Activated naive CD4-positive, alpha-beta T cell treated with anti-CD3 and anti-CD28 coated beads, Interleukin-2, amount 50 U/mL, for 16 hours (primary cell): ENCODE measurements around the gene RNF135.
"Not testable (repeated sequence)": the region's sequence is repeated elsewhere in the genome, so short reads cannot be mapped to it uniquely, and the experiment has no call there.

Experiments
- DNase-seq: peaks from one replicate; pipeline ENCODE4 v3.0.0-alpha.2; 2020

The RNF135 gene

DNA sequence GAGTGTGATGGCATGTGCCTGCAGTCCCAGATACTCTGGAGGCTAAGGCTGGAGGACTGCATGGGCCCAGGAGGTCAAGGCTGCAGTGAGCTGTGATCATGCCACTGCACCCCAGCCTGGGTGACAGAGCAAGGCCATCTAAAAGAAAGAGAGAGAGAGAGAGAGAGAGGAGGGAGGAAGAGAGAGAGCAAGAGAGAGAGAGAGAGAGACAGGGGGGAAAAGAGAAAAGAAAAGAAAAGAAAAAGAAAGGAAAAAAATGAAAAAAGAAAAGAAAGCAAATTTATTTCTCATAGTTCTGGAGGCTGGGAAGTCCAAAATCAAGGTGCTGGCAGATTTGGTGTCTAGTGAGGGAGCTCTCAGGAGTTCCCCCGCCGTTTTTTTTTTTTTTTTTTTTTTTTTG lies 33.3 kb downstream of the RNF135 start:
- DNase-seq, result no peak

DNA sequence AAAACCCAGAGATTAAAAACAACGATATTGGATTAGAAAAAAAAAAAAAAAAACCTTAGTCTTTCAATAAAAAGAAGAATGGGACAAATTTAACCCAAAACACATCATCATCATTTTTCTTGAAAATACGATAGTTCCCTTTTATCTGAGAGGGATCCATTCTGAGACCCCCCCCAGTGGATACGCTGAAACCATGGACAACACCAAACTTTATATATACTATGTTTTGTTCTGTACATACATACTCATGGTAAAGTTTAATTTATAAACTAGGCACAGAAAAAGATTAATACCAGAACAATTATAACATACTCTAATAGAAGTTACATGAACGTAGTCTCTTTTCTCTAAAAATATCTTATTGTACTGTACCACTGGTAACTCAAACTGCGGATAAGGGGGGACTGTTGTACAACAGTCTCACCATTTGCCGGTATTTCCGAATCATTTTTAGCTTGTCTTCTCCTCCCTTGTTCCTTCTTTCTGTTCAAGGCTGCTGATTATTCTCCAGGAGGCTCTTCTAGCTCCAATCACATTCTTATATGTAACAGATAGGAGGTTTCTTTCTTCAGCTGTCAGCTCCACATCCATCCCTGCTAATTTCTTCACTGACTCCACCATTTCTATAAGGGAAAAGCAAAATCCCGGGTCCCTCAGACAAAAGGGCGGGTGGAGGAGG lies 37.0 kb downstream of the RNF135 start:
- DNase-seq, result no peak

DNA sequence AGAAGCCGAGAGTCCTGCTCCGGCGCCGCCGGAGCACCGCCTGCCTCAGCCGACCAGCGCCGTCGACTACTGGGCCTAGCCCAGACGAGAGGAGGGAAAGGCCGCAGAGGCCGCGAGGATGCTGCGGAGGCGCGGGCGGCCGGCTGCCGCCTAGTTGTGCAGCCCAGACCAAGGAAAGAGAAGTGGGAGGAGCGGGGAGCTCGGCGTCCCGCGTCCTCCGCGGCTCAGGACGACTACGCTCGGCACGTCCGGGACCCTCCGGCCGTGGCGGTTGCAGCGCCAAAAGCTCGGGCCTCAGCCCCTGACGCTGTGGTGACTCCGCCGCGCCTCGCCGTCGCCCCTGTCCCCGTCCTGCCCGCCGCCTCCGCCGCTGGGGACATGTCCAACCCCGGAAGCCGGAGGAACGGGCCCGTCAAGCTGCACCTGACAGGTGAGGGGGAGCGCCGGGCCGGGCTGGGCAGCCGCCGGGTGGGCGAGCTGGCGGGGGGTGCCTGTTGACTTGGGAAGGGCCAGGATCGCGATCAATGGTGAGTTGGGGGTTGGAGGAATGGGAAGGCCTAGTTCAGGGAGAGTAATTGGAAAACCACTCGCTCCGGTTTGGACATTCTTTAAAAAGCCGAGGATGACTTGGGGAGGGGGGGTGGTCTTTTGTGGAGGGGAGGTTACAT lies 37.7 kb downstream of the RNF135 start:
- peak; percentile 52 for DNase-seq

DNA sequence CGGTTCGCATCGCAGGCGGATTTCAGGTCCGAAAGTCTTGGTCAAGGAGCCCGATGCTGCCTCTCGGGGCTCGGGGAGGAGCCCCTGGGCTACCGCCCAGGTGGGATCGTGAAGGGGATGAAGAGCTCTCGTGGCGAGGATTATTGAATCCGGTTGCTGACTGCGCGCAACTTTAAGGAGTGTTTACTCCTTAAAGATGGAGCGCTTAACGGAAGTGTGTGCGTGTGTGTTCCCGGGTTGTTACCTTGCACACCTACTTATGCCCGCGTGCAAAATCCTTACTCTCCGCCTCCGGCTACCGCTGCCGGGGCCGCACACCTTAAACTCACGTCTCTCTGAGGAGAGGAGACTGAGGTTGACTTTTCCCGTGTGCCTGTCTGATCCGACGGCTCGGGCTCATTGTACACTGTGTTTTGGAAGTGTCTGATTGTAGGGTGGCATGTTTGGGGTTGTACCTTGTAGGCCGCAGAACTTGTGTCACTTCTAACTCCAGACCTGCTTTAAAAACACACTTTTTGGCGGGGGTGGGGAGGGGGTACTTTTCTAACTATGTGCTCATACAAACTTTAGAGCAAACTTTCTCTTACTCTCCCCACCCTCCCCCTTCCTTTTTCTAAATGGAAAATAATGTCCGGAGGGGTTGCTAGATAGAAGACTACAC lies 38.3 kb downstream of the RNF135 start:
- DNase-seq, result peak; percentile 22

DNA sequence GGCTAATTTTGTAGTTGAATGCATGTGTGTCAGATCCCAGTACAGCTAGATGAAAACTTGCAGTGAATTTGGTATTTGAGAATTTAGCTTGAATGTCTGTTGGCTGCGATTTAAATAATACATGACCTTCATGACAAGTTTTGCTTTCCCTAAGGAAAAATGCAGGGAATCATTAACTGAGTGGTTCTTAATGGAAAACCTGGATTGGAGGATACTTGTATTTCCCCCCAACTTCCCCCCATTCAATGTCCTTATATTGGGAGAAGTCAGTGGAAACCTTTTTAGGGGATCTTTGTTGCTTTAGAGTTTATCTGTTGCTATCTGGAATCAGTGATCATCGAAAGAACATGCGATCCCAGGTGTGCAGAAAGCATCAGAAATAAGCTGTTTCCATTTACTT lies 39.2 kb downstream of the RNF135 start:
- not testable (repeated sequence) for DNase-seq

DNA sequence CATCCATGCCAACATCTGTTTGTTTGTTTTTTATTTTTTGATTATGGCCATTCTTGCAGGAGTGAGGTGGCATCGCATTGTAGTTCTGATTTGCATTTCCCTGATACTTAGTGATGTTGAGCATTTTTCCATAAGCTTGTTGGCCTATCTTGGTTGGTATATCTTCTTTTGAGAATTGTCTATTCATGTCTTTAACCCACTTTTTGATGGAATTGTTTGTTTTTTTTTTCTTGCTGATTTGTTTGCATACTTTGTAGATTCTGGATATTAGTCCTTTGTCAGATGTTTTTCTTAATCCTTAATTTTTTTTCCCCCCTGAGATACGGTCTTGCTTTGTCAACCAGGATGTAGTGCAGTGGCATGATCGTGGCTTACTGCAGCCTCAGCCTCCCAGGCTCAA lies 43.0 kb downstream of the RNF135 start:
- no peak for DNase-seq

DNA sequence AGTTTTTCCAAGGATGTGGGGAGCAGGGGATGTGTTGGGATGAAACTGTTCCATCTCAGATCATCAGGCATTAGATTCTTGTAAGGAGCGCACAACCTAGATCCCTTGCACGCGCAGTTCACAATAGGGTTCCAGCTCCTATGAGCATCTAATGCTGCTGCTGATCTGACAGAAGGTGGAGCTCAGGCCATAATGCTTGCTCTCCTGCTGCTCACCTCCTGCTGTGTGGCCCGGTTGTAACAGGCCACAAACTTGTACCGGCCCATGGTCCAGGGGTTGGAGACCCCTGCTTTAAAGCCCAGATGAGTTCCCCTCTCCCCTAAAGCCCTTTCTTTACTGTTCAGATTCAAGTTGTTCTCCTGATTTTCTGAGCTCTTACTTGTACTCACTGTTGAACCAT lies 44.8 kb downstream of the RNF135 start:
- no peak for DNase-seq

DNA sequence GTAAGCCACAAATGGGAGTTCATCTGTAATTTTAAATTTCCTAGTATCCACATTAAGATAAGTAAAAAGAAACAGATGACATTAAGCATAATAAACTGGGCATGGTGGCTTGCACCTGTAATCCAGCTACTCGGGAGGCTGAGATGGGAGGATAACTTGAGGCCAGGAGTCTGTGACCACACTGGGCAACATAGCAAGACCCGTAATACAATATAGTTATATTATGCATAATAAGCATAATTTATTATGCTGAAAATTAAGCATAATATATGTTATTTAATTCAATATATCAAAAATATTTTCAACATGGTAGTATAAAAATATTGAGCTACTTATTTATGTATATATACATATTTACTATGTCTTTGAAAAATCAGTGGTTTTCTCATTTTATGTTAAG lies 48.2 kb downstream of the RNF135 start:
- DNase-seq, result no peak

DNA sequence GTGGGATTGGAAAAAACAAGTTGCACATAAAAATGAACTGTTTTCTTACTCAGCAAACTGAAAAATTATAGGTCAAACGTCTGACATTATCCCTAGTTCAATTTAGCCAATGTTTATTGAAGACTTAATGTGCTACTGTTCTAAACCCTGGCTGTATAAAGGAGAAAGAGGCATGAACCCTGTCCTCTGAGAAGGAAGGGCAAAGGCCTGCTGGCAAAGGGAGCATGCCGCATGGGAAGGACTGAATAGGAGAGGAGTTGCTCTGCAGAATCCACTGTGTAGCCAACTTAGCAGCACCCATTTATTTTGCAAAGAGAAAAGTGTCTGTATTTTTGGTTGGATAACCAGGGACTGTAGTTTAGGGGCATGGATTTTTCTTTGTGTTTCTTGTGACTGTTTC lies 52.3 kb downstream of the RNF135 start:
- DNase-seq, result not testable (repeated sequence)

DNA sequence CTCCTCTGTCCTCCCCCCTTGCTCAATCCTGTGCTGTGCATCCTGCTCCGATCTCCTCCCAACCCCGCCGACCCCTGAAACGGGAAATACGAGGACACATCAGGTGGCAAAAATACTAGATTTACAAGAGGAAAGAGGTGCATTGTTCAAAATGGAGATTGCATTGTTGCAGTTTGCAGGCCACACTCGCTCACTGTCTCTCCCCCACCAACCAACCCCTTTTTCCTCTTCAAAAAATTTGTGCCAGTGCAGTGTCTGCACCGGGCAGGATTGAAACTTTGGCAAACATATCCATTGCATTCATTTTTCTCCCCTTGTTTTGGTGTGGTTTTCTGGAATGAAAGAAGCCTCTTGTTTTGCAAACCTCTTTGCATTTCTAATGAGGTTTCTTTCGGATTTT lies 61.0 kb downstream of the RNF135 start:
- no peak for DNase-seq

DNA sequence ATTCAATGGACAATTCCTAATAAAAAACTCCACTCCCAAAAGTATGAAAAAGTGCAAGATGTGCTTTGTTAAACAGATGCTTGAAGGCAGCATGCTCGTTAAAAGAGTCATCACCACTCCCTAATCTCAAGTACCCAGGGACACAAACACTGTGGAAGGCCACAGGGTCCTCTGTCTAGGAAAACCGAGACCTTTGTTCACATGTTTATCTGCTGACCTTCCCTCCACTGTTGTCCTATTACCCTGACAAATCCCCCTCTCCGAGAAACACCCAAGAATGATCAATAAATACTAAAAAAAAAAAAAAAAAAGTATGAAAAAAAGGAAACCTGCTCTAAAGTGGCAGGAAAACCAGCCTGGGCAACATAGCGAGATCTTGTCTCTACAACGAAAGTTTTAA lies 64.8 kb downstream of the RNF135 start:
- not testable (repeated sequence) for DNase-seq

DNA sequence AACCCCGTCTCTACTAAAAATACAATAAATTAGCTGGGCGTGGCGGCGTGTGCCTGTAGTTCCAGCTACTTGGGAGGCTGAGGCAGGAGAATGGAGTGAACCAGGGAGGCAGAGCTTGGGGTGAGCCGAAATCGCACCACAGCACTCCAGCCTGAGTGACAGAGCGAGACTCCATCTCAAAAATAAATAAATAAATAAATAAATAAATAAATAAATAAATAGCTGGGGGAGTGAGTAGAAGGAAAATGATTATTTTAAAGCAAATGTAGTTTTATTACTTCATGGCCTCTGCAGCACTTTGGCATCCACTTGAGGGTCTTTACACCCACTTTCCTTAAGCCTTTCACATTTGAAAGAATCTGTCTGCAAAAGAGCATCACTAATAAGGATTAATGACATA lies 70.0 kb downstream of the RNF135 start:
- DNase-seq, result not testable (repeated sequence)

DNA sequence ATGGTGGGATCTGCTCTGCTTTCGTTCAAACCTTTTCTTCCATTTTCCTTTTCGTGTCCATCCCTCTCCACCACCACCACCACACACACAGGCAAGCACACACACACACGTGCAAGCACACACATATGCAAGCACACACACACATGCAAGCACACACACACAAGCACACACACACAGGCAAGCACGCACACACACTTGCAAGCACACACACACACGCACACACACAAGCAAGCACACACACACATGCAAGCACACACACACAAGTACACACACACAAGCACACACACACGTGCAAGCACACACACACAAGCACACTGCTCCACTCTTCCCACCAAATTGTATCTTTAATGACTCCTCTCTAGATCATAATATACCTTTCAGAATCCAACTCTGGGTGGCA lies 71.5 kb downstream of the RNF135 start:
- not testable (repeated sequence) for DNase-seq

DNA sequence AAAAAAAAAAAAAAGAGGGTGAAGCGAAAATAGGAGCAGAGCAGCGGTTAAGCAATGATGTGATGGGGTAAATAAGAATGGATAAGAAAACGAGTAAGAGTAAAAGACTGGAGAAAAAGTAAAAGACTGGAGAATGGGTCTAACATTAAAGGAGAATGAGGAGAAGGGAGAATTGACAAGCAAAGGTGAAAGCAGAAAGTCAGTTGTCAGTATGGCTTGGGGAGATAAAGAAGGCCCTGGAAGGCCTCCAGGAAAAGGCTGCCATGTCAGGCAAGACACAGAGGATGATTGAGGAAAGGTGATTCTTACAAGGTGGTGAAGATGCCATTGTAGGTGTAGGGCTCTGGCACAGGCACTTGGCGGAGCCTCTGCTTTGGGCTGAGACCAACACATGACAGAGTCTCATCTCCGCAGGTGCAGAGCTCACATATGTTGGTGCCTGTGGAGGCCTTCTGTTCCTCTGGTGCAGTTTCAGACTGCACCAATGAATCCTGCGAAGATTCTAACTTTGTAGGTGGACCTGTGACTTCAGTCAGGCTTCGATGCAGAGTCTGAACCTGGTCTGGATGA lies 76.1 kb downstream of the RNF135 start:
- DNase-seq, result not testable (repeated sequence)

DNA sequence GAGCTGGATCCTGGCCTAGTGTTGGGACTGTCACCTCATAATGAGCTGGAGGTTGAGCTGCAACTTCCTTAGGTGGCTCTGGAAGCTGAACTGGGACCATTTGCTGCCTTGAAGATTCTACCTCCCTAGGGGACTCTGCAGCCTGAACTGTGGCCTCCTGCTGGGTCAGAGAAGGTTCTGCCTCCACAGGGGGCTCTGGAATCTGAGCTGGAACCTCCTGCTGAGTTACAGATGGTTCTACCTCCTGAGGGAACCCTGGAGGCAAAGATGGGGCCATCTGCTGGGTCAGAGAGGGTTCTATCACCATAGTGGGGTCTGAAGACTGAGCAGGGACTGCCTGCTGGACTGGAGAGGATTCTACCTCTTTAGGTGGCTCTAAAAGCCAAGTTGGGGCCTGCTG lies 77.3 kb downstream of the RNF135 start:
- no peak for DNase-seq

DNA sequence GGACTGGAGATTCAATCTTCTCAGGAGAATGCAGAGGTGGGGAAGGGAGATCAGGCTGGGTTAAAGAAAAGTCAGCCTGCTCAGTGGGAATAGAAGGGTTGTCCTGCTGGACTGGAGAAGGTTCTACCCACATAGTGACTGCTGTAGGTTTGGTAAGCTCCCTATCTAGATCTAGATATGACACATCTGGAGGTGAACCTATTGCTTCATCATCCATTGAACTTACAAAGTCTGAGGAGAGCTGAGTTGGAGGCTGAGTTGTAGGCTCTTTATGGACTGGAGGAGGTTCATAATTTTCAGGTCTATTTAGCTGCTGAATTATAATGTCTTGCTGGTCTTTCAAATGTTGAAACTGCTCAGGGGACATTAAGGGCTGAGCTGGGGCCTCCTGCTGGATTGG lies 77.9 kb downstream of the RNF135 start:
- no peak for DNase-seq
